GDM1 (cell line): Measurements from ENCODE around the gene EDIL3.

Source experiments
- DNase-seq: peaks from one replicate; lab custom pipeline; 2025; lab: John Stamatoyannopoulos, UW

EDIL3 gene

DNA sequence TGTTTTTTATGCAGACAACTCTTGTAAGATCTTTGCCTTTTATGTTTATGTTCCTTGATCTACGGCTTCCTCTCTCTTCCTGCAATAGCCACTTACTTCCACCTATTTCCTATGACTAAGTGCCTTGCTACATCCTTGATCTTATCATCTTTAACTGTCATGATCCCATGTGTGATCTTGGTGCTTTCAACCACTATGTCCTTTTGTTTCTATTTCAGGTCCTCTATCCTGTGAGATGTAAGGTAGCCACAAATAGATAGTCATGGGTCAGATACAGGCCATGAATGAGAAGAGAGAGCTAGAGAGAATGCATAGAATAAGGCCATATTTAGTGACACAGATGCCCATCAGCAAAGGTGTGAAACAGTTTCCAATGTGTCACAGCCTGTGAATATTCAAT, 420.4 kb downstream of the EDIL3 start:
- DNase-seq = peak; percentile 75

DNA sequence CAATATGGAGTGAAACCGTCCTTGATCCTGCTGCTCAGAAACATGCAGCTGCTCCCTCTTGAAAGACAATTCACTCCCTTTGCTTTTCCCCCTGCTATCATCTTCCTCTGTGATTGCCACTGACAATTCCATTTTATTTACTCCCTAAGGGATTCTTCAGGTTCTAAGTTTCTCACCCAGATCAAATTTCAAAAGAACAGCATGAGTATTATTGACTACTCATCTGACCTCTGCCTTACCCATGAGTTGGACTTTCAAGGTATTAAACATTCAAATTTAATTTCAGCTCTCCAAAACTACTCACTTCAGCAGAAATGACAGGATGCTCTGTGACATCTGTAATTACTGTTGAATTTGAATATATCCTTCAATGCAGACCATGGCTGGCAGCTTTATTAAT, 427.5 kb downstream of the EDIL3 start:
- DNase-seq = no peak

DNA sequence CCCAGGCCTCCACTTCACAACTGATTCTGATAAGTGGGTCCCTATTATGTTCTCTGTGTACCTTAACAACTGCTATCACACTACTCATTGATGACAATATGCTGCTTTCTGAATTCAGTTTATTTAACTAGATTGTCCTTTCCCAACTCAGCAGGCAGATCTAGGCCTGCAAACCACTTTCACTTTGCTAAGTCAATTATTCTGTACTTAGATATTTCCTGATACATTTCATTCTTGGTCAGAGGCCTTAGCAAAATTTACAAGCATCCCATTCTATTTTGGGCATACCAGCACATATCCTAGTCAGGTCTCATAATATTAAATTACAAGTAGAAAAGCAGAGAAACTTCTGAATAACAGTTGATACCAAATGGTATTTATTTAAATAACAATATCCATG, 428.3 kb downstream of the EDIL3 start:
- DNase-seq = no peak

DNA sequence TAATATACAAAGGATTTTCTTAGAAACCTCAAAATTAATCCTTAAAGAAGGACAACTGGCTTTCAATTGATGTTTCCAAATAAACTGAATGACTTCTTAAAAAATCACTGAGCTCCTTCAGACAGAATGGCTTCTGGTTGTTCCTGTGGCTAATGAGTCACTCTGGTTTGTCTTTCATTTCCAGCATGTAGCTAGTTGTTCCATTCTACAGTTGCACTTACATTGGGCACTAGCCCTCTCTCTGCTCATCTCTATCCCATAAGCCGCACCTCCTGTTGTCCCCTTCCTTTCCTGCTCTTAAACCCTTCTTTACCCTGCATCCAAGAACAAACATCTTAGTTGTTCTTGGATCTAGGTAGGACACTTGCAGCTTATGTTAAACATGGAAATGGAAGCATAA, 428.8 kb downstream of the EDIL3 start:
- DNase-seq = peak; percentile 20

DNA sequence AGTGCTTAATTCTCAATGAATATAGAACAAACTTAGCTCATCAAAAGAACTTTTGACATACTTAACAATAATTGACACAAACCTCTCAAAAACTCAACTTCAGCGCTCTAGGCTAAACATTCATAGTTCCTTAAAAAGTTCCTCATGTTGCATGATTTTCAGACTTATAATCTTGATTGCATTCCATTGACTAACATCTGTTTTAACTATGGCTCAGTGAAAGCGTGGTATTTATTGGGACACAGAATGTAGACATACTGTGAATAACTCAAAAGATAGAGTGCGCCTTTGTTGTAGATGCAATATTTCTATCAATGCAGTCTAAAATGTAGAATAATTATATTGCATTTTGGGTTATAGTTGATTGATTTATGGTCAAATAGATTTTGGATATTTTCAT, 436.9 kb downstream of the EDIL3 start:
- DNase-seq = no peak

DNA sequence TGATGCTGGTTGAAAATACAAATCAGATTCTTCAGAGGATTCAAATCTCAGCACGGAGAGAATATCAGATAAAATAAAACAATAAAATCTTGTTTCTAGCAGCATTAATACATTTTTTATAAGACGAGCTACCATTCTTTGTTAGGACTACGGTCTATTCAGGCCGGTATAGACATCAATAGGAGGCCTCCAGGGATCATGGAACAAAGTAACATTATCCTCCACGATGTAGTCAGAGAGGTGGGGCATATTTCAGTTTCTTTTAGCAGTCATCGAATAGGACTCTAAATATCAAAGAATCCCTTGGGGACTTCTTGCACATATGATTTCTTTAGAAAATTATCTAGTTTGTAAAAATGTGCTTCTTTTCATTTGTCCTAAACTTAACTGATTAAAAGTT, 438.2 kb downstream of the EDIL3 start:
- no peak for DNase-seq

DNA sequence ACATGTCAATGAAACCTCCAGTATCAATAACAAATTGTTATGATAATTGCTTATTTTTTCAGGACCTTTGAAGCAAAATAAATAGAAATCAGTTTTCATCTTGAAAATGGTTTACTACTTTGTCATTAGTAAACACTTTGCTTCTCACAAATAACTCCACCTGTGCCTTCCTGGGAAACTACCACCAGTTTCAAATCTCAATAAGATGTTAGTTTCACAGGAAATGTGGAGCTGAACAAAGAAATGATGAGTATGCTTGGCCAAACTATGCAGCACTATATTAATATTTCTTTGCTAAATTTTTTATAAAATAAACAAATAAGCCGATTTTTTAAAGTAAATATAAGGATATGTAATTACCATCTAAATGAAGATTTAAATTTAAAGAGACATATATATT, 442.5 kb downstream of the EDIL3 start:
- DNase-seq = no peak

DNA sequence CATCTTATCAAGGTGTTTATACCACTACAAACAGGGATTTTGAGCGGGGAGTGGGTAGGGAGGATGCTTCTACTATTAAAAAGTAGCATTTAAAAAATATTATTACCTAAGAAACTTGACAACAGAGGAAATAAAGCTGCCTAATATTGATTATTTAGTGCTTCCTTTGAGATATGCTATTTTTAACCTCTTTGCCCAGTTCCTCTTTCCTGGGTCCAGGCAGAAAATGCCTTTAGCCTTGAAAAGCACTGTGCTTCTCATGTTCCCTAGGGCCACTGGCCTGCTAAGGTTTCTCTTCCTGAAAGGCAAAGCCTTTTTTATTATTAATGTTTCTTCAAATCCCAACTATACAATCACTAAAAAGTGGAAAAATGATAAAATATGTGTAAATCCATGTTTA, 446.8 kb downstream of the EDIL3 start:
- DNase-seq = no peak

DNA sequence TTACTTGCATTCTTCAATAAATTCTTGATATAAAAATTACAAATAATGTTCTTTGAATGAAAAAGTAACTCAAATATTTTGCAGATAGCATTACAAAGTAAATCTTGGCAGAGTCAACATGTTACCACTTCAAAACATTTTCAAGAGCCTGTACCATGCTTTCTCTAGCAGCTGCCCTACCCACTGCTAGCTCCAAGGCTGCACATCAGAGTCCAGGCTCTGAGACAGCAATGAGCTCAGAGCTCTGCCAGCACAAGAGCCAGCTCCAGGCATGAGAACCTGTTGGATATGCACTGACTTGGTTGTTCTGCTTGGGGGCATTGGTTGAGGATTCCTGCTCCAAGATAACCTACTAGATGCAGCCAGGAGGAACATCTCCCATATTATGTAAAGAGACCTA, 452.7 kb downstream of the EDIL3 start:
- no peak for DNase-seq

DNA sequence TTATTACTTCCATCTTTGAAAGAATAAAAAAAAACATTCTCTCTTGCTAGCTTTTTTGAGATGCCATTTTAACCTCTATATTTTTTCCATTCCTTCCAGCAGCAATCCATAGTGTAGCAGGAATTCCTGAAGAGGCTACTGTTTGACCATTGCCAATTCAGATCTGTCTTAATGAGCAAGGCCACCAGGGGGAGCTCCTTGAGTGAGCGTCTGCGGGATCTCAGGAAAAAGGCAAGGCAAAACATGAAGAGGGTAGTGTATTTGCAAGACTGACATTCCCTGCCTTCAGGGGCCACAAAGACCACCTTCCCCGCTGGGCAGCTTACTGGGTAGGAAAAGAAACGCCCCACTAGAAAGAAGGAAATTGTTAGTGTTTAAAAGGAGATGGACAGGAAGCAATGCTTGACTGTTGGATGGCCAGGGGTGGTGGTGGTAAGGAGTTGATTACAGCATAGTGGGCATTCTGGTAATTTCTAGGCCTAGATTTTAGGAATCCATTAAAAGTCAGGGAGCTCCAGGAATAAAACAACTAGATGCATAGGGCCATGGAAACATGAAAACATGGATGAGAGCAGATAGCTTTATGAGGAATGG, 457.4 kb downstream of the EDIL3 start:
- DNase-seq = peak; percentile 49

DNA sequence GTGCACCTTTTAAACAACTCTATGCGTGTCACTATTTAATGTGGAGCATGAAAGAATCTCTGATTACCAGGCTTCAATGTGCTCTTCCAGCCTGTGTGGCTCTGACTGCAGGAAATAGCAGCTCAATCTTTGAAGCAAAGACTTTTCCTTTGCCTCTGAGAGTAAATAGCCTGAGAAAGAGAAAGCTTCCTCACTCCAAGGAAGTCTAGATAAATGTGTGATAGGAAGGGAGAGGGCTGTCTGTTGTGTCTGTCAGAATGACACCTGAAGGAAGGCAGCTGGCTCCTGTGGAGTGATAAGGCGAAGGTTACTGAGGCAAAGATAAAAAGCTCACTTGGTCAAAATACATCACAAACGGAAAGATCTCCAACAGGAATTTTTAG, 458.7 kb downstream of the EDIL3 start:
- no peak for DNase-seq

DNA sequence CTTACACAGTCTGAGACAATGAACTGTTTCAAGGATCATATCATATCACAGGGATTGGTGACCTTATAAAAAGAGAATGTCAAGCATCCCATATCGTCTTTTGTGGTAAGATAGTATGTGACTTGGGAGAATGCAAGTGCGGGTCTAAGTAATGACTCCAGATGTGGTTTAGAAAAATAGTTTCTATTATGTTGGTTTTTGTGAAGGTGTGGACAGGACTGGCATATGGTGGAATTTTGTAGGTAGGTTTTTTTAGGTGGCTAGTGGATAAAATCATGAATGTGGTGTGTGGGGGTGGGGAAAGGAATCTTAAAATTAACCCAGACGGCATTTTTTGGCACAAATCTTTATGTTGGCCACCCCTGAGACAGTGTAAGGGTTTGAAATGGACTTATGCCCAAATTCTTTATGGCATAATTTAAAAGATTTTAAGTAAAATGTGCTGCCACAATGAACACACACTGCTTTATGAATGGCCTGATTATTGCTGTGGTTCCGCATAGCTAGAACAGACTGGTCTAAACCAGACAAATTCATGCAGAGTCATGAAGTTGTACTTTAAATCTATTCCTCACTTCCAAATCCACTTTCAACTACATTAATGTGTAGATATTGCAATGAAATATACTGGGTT, 459.2 kb downstream of the EDIL3 start:
- DNase-seq = peak; percentile 6

DNA sequence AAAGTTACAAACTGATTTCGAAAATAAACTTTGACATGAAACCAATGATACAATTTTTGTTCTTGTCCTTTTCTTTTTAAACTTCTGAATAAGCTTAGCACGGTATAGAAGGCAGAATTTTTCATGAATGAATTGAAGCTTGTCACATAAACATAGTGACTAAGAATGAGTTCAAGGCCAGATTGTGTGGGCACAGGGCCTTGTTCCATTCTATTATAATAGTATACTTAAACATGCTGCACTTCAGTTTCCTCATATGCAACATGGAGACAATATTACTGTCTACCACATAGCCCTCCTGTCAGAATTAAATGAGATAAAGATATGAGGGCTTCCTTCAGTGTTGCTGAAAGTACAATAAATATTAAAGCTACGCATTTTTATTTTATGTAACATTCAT, 459.8 kb downstream of the EDIL3 start:
- no peak for DNase-seq

DNA sequence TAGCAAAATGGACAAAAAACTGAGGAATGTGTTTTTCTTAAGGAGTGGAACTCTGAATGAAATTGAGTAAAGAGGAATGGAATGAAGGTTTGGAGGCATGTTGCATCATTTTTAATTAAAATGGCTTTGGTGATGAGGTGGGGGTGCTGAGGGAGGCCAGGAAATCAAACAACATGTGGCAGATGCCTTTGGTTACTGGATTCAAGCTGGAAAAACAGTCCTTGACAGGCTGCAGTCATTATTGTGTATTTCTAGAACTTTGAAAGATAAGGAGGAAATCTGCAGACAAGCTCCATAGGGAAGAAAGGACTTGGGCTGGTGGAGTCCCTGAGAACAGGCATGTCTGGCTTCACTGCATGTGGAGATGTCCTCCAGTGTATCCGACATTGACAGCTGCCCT, 460.5 kb downstream of the EDIL3 start:
- DNase-seq = no peak

DNA sequence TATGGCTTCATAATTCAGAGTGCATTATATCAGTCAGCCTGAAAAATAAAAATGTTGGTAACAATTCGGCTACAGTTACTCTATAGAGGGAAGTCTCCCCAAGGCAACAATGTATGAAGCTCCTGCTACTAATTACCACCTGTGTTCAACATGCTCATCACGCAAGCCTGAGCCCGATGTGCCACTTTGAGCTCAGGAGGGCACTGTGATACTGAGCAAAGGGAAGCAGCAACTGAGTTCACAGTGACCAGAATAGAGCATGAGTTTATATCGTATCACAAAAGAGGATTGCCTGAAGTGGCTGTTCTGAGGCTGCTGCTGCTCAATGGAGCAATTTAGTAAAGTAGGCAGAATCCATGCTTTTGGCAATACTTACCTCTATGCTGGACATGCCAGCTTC, 462.0 kb downstream of the EDIL3 start:
- DNase-seq = no peak

DNA sequence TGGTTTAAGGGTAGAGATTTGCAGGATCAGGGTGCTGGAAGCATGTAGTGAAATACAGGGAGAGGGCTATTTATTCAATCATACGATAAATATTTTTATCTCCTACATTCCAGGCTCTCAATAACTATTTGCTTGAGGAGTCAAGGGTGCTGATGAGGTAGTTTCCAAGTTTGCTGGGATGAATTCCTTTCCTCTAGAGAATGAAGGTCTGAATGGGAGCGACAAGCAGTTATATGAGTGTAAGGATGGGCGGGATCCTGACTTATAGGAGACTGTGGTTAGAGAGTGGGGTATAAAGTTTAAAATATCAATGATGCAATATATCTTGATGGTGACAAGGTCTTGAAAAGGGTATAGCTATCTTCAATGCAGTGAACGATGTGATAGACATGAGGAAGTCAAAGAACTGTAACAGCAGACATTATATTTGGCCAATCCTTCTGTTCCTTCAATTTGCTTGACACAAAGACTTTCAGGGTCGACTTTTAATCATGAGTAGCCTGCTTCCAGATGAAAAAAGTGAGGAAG, 462.9 kb downstream of the EDIL3 start:
- no peak for DNase-seq

DNA sequence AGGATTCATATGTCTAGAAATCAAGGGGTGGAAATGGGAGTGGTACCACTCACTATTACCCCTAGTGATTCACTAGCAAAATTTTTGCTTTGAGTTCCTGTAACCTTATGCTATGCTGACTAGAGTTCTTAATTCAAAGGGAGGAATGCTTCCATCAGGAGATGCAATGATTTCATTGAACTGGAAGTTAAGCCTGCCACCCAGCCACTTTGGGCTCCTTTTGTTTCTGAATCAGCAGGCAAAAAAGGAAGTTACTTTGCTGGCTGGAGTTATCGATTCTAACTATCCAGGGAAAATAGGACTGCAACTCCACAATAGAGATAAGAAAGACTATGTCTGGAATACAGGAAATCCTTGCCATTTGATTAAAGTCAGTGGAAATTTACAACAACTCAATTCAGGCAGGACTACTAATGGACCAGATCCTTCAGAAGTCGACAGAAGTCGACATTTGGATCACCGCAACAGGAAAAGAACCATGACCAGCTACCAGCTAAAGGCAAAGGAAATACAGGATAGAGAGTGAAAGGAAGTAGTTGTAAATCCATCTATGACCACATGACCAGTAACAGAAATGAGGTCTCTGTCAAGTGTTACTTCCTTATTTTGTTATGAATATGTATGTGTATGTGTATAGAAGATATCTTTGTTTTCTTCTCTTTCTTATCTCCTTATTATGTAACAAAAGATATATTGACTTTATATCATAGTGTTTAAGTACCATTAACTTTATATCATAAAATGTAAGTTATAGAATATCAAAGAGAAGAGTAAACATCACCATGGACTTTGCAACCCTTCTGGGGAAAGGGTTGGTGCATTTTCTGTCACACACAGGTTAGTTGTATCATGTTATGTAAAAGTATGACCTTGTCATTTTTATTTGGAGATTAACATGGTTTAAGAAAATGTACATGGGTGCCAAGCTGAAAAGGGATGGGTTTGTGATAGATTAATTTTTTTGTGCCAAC, 465.3 kb downstream of the EDIL3 start:
- DNase-seq = peak; percentile 34

DNA sequence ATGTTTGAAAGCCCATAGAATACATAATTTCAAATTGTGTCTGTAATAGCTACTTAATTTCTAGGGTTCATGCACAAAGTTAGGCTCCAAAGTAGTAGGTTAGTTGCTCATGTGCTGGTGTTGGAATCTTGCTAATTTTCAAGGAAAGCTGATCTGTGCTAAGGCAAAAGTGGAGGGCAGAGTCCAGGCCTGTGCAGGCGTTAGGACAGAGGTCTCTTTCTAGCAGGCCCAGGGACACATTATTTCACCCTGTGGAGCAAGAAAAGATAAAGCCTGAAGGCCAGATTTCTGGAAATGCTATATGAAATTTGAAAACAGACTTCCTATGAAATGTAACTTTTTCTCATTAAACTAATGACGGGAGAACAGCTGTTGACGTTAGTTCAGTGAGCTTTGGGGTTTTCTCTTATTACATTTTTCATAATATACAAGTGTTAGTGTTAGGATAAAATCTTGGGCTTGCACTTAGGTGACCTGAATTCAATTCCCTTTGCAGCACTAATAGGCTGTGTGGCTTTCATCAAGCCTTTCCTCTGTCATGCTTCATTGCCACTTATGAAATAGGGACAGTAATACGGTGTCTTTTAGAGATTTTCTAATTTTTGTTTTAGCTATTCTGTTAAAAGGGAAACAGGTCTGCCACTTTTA, 467.3 kb downstream of the EDIL3 start:
- no peak for DNase-seq

DNA sequence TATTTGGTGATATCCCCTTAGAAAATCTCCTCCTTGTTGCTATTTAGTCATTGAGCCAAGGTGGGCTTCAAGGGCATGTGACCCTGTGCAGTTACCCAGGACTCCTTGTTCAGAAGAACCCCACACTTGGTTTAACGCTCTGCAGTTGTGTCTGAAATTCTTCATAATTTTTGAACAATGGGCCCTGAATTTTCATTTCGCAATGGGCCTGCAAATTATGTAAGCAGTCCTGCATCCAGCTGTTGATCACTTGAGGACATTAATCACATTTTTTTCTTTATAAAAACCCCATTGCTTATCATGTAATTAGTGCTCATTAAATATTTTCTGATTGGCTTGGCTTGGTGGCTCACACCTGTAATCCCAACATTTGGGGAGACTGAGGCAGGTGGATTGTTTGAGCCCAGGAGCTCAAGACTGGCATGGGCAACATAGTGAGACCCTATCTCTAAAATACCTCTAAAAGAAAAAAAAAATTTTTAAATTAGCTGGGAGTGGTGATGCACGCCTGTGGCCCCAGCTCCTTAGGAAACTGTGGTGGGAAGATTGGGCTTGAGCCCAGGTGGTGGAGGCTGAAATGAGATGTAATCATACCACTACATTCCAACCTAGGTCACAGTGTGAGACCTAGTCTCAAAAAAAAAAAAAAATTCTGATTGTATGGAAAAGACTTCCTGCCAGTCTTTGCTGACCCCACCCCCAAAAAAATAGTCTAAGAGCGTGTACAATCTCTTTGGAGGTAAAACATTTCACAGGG, 469.8 kb downstream of the EDIL3 start:
- no peak for DNase-seq

DNA sequence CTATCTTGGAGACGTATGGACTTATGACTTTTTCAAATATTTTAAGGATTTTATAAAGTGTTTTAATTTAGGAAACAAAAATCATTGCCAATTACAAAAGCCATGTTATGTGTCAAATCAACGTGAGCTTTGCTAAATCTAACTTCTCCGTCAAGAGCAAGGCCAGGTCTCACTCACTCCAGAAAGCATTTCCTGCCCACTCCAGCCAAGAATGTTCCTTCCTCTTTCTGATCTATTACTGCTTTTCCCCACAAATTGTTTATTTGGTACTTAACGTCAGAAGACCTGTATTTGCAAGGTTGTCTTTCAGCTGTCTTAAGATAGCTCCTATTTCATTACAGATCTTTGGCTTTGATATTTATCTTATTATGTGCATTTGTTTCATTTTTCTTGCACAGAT, 470.5 kb downstream of the EDIL3 start:
- DNase-seq = peak; percentile 26

DNA sequence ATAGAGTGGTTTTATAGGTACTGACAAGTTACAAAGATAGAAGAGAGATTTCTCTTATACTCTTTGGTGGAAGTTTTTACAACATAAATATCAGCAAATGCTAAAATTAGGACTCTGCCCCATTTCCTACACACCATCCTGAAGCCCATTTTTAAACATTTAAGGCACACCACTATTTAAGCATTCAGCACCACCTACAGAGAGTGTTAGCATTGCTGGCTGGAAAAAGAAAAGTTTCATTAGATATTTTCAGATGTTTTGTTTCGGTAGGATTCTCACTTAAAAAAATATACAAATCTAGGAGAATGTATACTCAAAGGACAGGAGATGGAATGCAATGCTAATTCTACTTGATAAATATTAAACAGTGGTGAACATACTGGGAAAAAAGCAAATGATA, 471.1 kb downstream of the EDIL3 start:
- no peak for DNase-seq
